GM21576 (cell line): ENCODE measurements around the gene STAC3.

Experiments
- ATAC-seq: cut with Tn5 transposase; IDR thresholded peaks from one replicate; pipeline ENCODE4 v1.9.1; 2021; ENCODE audit warnings: mild to moderate bottlenecking, moderate library complexity; ENCODE audit not compliant: unreplicated experiment

STAC3 gene

DNA sequence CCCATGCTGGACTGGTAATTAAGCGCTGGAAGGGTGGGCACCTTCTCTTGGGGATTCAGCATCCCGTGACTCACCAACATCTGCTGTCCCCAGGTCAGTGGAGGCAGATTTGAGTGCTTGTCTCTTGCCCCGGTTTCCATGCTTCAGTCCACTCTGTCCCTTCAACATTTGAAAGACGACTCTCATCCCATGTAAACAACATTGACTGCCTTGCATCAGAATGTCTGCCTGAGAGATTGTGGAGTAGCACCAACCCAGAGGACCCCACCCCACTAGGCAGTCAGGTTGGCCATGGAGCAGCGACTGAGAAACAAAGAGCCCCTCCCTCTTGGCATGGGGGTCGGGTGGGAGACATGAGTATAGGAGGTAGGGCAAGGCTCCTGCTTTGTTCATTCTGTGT lies 4.9 kb upstream of the STAC3 start:
- ATAC-seq = no peak

DNA sequence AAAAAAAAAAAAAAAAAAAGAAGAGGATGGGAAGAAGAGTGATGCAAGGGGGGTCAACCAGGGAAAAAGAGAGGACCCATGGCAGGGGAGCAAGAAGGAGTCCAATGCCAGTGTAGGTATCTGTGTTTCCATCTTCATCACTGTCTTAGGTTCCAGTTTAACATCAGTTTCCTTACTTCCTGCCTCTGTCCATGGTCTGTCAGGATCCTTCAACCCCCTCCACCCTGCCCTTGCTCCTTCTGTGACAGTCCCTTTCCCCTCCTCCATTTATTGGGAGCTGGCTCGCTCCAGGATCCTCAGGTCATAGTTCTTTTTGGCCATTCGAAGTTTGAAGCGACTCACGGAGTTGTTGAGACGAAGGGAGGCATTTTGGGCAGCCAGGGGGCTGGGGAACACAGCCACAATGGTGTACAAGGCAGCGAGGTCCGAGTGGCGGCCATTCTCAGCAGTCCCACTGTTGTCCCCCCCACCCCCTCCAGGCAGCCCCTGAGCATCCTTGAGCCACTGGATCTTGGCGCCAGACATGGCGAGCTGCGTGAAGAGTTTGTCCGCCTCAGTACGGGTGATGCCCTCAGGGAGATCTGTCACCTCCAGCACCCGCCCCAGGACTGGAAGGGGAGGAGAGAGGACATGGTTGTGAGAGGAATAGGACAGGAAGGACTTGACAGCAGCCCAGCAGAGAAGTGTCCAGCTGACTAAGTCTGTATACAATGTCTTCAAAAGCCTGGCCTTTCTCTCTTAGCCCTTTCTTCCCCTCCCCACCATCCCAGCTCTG lies 3.7 kb upstream of the STAC3 start:
- no peak for ATAC-seq

DNA sequence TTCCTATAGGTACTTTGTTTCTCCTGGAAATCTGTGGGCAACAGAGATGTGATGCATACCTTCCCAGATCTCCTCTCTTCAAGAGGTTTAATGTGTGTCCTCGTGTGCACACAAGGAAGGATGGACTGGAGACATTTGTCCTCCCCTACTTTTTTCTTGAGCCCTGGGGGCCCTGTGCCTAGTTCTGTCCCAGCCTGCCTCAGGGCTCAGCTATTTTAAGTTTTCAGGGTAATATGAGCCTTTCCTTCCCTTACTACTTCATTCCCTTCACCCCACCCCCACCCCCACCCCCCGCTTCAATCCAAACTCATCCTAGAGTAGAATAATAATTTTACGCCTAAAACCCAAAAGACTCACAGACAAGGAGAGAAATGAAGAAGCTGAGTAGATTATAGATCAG lies 446 bp downstream of the STAC3 start:
- ATAC-seq = no peak

DNA sequence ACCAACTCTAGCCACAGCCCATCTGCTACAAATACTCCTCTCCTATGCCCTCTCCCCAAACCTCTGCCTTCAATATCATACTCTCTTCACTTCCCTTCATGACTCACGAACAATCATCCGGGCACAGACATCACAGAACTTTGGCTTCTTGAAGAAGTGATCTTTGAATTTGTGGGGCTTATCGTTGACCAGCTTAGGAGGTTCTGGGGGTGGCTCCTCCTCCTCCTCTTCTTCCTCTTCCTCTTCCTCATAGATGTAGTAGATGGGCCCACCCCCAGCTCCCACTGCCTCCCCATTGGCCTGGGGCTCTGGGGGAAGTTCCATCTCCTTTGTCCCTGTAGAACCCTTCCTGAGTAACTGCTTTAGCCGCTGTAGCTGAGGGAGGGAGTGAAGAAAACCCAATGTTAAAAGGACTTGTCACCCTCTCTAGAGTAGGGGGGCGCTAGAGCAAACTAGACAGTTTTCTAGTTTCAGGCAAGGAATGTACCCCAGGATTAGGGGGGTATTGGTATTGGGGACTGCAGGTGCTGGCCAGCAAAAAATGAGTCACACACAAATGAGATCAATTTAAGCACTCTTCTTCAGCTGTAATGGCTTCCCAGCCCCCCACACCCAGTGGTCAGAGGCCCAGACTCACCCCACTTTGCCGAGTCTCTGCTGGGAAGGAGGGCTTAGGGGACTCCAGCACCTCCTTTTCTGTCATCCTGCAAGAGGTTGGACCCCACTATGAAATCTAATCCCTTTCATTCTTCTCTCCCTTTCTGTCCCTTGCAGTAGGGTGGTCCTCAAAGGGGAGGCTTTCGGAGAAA lies 1.8 kb downstream of the STAC3 start:
- ATAC-seq = no peak

DNA sequence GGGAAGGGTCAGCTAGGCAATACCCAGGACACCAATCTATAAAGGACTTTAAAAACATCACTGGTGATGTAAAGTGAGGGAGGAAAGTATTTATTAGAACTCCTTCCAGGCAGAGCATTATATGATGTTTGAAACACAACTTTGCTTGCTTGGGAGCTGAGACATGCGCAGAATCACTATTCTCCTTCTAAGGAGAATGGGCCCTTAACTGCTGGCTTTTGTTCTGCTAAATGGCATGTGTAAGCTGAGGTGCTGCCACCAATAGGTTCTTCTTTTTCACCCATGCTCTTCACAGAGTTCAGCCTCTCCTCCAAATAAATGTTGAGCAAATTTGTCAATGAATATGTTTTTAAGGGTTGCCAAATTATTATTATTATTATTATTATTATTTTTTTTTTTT lies 3.9 kb downstream of the STAC3 start:
- no peak for ATAC-seq

DNA sequence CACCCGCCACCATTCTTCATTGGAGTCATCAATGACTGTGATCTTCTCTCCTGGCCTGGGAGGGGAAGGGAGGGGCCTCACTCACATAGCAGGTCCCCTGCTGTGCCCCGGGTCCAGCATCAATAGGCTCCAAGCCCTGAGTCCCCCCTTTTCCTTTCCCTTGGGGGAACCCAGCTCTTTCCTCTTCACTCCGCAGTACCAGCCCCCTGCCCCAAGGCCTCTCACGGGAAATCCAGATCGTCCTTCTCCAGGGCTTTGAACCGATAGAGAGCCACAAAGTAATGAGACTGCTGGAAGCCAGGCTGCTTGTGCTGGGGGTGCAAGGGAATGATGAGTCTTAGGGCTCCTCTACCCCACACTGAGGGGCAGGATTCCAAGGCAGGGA lies 6.7 kb downstream of the STAC3 start:
- ATAC-seq = no peak

DNA sequence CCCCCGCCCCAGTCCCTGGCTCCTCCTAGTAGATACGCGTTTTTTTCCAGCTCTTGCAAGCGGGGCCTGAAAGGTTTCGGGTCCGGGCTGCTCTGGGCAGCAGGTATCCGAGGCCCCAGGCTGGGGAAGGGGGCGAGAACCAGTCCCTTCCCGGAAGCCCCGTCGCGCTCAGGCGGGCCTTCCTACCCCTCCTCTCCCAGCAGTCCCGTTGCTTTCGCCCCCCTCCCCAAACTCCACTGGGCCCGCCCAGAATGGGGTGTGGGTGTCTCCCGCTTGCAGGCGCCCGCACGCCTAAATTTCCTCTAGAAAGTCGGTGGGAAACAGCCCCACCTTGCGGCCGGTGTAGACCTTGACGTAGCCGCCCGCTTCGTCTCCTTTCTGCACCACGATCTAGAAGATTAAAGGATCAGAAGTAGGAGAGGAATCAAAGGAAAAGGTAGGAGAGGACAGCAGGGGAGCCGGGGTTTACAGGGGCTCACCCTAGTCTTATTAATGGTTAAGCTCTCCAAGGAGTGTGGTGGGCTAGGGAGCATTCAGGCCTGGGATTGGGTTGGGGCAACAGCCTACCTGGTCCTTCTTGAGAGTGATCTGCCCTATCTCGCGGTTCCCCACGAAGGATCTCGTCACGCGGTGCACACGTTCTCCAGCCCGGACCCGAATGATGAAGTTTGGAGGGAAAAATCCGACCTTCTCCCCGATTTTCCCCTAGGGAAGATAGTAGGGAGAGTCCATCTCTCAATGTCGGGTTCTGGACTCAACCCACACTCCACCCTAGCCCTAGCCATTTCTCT lies 7.3 kb downstream of the STAC3 start:
- ATAC-seq = no peak

DNA sequence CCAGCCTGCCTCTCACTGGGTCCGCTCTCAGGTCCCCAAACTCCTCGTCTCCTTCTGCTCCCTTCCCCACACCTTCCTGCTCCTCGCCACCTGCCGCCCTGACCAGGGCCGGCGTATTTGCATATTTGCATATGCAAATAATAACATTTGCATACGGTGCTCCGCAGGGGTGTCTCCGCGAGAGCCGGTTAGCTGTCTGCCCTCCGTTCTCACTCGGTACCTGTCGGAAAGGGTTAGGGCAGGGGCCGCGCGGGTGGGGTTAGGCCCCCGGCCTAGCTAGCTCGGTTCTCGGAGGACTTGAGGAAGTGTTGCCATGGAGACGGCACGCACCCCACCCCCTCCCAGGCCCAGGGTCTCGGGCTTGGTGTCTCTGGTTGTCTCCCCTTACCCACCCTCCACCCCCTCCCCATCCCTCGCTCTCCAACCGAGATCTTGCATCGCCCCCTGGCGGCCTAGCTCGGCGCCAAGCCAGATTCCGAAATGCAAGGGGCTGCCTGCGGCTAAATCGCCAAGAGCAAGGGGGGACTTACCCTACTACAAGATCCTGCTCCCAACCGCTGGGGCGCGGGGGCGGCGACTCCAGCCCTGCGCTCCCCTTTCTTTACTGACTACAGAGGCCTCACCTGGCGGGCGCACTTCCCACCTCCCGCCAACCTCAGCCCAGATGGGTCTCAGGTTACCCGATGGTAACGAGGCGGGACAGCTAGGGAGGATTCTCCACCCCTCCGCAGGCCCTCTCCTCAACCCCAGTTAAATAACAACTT lies 8.1 kb downstream of the STAC3 start:
- no peak for ATAC-seq

DNA sequence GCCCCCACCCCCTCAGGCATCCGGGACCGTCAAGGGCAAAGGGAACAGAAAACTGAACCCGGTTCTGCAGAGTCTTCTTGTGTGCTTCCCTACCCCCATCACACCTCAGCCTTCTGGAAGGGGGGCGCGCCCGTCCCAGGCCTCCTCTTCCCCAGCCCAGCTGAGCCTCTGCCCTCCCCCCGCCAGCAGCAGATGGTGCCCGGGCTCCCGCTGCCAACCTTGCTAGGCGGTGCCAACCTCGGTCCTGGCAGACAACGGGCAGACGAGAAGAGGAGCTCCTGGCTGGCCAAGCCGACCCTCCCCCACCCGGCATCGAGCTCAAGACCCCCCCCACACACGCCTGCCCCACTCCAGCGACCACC lies 8.7 kb downstream of the STAC3 start:
- ATAC-seq = no peak

DNA sequence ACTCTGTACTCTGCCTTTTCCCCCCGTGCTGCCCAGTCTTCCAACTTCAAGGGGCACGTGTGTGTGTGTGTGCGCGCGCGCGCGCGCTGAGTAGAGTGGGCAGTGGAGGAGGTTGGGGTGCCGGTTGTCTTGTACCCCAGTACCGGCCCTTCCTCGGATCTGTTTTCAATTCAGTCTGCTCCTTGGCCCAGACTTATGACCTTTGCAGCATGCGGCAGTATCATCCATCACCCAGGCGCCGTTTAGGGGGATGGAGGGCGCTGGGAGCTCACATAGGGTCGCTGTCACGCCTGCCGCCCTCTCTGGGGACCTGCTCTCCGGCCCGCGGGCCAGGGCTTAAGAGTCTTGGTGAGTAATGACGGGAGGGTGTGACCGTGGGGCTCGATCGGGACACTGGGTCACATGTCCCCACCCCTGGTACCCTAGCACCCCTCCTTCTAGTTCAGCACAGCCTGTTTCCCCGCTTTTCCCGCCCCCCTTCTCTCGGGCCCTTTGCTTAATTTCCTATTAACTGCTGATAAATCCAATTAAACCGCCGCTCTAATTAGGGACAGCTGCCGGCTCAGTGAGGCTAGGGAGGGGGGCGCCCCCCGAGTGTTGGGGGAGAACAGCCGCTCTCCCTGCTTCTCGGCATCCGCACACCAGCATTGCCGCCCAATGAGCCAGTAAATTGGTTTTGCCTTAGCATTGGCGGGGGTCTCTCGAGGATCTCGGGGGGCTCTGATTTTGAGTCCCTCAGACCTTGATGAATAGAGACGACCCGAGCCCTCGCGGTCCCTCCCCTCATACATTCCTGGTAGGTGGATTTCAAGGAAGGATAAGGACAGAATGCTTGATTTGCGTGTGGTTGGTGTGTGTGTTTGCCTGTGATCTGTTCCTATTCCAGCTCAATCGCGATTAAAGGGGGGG lies 9.3 kb downstream of the STAC3 start:
- ATAC-seq = no peak

DNA sequence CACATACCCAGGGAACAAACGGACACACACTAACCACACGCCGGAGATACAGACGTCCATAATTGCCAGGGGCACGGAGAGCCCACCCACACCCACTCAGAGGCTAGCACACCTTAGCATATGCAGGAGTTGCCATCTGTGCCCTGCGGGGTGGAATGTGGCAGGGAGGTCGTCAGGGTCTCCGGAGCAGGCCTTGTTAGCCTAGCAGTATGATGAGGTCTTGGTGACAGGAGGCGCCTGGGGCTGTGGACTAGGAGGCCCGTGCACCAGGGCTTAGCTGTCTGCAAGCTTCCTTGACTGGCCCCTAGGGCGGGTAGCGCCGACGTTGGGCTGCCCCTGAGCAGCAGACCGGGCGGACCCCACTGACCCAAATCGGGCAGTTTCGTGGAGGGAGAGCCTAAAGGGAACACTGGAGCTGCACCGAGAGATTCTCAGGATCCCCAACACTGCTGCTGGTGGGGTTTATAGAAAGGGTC lies 10.0 kb downstream of the STAC3 start:
- ATAC-seq = no peak

DNA sequence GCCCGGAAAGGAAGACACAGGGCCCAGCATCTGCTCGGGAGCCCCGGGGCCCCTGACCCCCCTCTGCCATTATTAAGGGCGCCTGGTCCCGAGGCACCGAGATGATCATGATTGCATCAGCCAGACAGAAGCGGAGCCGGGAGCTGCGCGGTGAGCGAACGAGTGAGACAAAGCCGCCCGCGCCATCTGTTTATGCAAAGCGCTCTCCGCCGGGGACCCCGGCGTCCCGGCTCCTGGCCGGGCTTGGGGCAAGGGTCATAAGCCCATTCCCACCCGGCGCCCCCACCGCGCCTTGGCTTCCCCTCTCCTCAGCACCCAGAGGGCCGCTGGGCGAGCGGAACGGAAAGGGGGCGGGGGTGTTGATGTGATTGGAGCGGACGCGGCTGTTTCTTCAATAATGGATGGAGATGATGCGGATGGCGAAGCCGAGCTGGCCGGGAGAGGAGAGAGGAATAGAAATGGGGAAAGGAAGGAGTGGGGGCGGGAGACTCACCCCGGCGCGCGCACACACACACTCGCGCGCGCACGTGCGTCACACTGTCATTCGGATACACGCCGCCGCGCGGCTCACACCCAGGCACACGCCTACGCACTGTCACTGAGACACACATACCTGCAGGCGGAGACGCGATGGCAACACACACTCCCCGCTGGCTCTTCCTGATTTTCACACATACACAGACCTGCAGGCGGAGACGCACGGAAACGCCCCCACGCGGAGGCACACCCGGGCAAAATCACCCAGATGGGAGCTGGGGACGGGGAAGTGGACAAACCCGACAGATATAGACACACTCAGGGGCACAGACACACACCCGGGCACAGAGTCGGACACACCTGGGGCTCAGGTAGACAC lies 10.7 kb downstream of the STAC3 start:
- ATAC-seq = peak; percentile 24

DNA sequence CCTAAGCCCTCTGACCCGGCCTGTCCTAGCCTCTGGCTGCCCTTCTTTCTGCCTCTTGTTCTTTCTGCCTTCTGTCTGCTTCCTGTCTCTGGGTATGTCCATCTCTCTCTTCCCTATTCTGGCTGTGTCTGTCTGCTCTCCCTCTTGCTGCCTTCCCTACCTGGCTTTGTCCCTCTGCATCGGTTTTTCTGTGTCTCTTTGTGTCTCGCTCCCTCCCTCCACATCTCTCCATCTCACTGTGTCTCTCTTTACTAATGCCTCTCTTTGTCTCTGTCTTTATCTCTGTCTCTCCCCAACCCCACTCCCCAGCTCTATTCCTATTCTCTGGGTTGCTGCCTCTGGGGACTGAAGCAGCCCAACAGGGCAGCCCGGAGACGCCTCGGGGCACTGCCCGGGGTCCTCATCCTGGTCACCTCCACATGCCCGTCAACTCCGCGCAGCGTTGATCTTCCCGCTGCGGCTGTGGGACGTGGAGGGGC lies 11.4 kb downstream of the STAC3 start:
- ATAC-seq = no peak

DNA sequence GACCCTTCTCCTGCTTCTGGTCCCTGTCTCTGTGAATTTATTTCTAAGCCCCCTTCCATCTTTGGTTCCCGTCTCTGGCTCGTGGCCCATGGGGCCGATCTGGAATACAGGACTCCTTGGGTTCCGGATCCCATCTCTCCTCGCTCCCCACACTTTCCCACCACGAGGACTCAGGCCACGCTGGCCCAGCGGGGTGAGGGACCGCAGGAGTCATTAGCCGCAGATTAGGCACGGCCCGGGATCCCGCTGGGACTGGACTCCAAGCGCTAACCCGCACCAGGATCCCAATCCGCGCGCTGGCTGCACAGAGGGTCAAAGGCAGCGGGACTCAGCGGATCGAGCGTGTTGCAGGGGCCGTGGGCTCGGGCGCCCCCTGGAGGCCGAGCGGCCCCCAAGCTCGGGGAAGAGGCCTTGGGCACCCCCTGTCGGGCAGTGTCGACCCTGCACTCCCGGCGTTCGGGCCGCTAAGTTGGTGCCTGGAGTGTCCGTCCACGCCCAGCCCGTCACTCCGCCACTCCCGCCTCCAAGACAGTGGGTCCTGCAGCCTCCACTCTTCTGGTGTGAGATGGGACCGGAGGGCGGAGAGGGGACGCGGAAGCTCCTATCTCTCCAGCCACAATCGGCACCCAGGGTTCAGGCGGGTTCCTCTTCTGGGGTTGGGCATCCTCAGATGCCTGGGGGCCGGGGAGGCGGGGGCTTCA lies 12.0 kb downstream of the STAC3 start:
- ATAC-seq = peak; percentile 47

DNA sequence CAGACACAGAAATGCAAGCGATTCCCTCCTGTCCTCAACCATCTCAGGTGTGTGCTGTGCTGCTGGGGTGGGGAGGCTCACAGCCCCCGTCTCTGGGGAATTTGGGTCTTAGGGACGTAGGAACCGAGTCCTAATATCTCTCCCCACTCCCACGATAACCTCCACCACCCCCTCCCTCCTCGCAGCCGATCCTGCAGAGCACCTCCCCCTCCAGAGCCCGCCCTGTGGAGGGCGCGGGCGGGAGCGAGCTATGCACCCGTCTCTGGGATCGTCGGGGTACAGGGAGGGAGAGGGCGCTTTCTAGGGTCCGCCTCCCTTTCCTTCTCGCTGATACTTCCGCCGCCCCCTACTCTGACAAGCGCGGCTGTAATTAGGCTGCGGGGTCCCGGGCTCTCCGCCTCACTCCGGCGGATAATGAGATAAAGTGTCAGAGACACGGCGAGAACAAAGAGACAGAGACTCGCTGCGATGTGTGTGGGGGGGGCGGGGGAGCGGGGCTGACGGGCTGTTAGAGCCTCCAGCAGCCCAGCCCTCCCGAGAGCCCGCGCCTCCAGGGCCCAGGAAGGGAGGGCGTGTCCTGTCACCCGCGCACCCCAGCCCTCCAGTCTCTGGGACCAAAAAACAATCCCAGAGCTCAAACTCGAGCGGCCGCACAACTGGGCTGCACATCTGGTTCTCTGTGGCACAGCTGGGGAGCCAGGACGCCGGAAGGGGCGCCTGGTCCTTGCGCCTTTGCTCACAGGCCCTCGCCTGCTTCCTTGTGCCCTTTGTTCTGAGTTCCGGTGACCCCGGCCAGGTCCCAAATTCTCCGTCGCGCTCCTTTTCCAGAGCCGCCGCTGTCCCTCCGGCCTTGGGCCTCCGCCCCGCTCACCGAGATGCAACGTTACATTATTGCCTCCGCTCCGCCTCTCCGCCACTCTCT lies 12.8 kb downstream of the STAC3 start:
- no peak for ATAC-seq

DNA sequence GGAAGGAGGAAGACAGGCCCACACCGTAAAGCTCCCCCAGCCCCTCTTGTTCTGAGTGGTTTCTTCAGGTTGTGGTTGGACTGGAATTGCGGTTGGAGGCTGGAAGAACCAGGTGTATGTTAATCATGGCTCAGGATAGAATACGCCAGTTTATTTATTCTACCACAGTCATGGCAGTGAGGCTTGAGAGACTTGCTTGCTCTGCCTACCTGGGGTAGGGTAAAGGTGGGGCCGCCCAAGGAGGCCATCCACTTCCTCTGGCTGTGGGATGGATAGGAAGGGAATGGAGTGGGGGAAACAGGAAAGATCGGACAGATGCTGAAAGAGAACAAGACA lies 13.4 kb downstream of the STAC3 start:
- no peak for ATAC-seq

DNA sequence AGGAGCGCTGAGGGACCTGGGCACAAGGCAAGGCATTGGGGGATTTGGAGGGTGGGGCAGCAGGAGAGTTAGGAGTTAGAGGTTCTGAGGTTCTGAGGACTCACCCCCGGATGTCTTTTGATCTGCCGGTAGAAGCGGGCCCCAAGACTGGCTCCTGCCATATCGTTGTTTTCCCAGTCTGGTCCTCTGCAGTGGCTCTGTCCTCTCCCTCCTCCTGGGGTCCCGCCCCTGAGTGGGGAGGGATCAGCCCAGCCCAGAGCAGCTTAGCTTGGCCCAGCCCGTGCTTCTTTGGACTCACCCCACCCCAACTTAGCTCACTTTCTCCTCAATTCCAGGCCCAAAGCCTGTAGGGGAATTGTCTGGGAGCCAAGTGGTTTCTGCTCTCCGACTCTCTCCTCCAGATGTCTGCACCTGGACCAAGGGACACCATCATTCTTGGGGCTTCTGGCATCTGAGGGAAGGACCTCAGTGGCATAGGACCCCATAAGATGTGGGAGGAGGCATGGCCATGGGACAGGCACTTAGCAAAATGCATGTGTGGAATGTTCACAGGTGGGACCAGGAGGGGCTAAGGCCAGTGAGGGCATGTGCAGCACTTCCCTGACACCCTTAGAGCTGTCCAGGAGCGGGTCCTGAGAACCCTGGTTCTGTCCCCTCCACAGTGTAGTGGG lies 13.9 kb downstream of the STAC3 start:
- ATAC-seq = no peak
